HK-2 (cell line): Measurements from ENCODE around the gene CCM2.

Experiments
- DNase-seq: peaks from one replicate; pipeline ENCODE4 v3.0.0-alpha.2; 2018; ENCODE audit not compliant: unreplicated experiment

Gene CCM2

GRCh38 chr7:45123913-45124710 lies 124.1 kb downstream of the CCM2 start:
- DNase-seq, result no peak

- no peak for DNase-seq
These were observed 125.3 kb downstream of the CCM2 start for GRCh38 chr7:45125193-45125904.
